ENCODE measurements around the gene LCP1. TPM values are rescaled to one million over a fixed set of nuclear protein-coding genes. Genes with fewer than 3 reads are reported as not detected.

LCP1 gene
- polyA plus RNA-seq, 1 donor (not counting 4 experiments of a cell fraction or from before 2014, with no cell fraction given), result 2.5 TPM

DNA sequence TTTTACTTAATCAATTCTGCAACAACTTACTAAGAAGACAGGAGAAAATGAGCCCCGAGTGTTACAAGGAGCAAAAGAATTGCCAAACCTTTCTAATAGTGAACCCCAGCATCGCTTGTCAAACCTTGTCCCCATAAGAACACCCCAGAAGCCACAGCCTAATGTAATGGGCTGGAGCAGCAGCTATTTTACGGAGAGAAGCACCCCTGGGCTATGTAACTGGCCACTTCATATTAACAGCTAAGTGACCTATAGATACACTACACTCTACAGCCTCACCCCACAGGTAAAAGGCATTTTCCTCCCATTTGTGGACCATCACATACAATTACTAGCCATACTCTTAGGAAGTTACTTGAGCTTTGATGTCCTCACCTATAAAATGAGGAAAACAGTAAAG lies 49.9 kb downstream of the LCP1 start:
- H3K4me3 ChIP-seq (ENCODE audit: control insufficient read depth in 2 of 3, extremely low read depth in 1 of 3, insufficient read depth in 2 of 3, low read depth in 1 of 3, low read length in 3 of 3), result no peak overlapping the region
- H3K79me2 ChIP-seq (ENCODE audit: control insufficient read depth, insufficient read depth, low read length), result no peaks in the 10 kb centered on the region
- FAIRE-seq (no peak), DNase-seq (ENCODE audit: low read depth, low spot score) (no peak)
- no peaks in the 10 kb centered on the region for H3K9me1 ChIP-seq (ENCODE audit: control insufficient read depth, extremely low read depth, insufficient read depth, low read length)
- no peak for TF ChIP-seq EZH2 (IDR thresholded peaks at IDR 0.05; ENCODE audit: low read length)
- TF ChIP-seq, protein P1, sequence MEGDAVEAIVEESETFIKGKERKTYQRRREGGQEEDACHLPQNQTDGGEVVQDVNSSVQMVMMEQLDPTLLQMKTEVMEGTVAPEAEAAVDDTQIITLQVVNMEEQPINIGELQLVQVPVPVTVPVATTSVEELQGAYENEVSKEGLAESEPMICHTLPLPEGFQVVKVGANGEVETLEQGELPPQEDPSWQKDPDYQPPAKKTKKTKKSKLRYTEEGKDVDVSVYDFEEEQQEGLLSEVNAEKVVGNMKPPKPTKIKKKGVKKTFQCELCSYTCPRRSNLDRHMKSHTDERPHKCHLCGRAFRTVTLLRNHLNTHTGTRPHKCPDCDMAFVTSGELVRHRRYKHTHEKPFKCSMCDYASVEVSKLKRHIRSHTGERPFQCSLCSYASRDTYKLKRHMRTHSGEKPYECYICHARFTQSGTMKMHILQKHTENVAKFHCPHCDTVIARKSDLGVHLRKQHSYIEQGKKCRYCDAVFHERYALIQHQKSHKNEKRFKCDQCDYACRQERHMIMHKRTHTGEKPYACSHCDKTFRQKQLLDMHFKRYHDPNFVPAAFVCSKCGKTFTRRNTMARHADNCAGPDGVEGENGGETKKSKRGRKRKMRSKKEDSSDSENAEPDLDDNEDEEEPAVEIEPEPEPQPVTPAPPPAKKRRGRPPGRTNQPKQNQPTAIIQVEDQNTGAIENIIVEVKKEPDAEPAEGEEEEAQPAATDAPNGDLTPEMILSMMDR (optimal IDR thresholded peaks at IDR 0.05 in 1 of 3, IDR thresholded peaks at IDR 0.05 in 1 of 3, conservative IDR thresholded peaks at IDR 0.05 in 1 of 3; ENCODE audit: extremely low read depth in 1 of 3, insufficient read depth in 2 of 3, low read length in 3 of 3), result no peak
- H3K4me1 ChIP-seq (ENCODE audit: control insufficient read depth, extremely low read depth, insufficient read depth, low read length), result peaks cover 9% of the 10 kb centered on the region
- no peaks in the 10 kb centered on the region for H3K9me3 ChIP-seq (ENCODE audit: control insufficient read depth, low read depth, low read length)
- no peak overlapping the region for H3K4me2 ChIP-seq (ENCODE audit: control insufficient read depth, extremely low read depth, insufficient read depth, low read depth, low read length)
- no peak overlapping the region for H2AFZ ChIP-seq (ENCODE audit: control insufficient read depth, low read length)
- no peak overlapping the region for H3K9ac ChIP-seq (ENCODE audit: control insufficient read depth, extremely low read depth, insufficient read depth, low read length)
- no peaks in the 10 kb centered on the region for H3K27me3 ChIP-seq (ENCODE audit: control insufficient read depth, extremely low read depth, insufficient read depth, low read length)
- dilution Hi-C loops (cut with MboI; ENCODE audit: extremely low pct_ligation_motif_present, low sequenced_read_pairs), result no loop called here
- no peaks in the 10 kb centered on the region for H4K20me1 ChIP-seq (ENCODE audit: control insufficient read depth, extremely low read depth, insufficient read depth, low read length)
- H3K27ac ChIP-seq (ENCODE audit: control insufficient read depth, insufficient read depth, low read length), result no peak overlapping the region
- H3K36me3 ChIP-seq (ENCODE audit: control insufficient read depth in 2 of 2, extremely low read depth in 1 of 2, insufficient read depth in 2 of 2, low read length in 2 of 2), result no peaks in the 10 kb centered on the region

DNA sequence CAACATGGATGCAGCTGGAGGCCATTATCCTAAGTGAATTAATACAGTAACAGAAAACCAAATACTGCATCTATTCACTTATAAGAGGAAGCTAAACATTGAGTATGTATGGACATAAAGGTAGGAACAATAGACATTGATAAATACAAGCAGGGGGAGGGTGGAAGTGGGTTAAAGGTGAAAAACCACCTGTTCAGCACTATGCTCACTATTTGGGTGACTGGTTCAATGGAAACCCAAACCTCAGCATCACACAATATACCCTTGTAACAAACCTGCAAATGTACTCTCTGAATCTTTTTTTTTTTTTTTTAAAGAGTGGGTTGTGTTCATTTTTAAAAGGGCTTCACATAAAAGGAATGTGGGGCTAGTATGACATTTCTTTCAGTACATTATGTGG lies 50.3 kb downstream of the LCP1 start:
- no peak for DNase-seq (ENCODE audit: low read depth, low spot score)
- FAIRE-seq, result no peak
- H3K27ac ChIP-seq (ENCODE audit: control insufficient read depth, insufficient read depth, low read length), result no peak overlapping the region
- H3K9me3 ChIP-seq (ENCODE audit: control insufficient read depth, low read depth, low read length), result no peaks in the 10 kb centered on the region
- no peak overlapping the region for H3K4me3 ChIP-seq (ENCODE audit: control insufficient read depth in 2 of 3, extremely low read depth in 1 of 3, insufficient read depth in 2 of 3, low read depth in 1 of 3, low read length in 3 of 3)
- H3K9ac ChIP-seq (ENCODE audit: control insufficient read depth, extremely low read depth, insufficient read depth, low read length), result no peak overlapping the region
- H3K27me3 ChIP-seq (ENCODE audit: control insufficient read depth, extremely low read depth, insufficient read depth, low read length), result no peaks in the 10 kb centered on the region
- TF ChIP-seq, protein P1 (optimal IDR thresholded peaks at IDR 0.05 in 1 of 3, IDR thresholded peaks at IDR 0.05 in 1 of 3, conservative IDR thresholded peaks at IDR 0.05 in 1 of 3; ENCODE audit: extremely low read depth in 1 of 3, insufficient read depth in 2 of 3, low read length in 3 of 3), result no peak
- no peak for TF ChIP-seq EZH2 (IDR thresholded peaks at IDR 0.05; ENCODE audit: low read length)
- no peaks in the 10 kb centered on the region for H4K20me1 ChIP-seq (ENCODE audit: control insufficient read depth, extremely low read depth, insufficient read depth, low read length)
- no peaks in the 10 kb centered on the region for H3K79me2 ChIP-seq (ENCODE audit: control insufficient read depth, insufficient read depth, low read length)
- dilution Hi-C loops (cut with MboI; ENCODE audit: extremely low pct_ligation_motif_present, low sequenced_read_pairs), result no loop called here
- H3K4me1 ChIP-seq (ENCODE audit: control insufficient read depth, extremely low read depth, insufficient read depth, low read length), result peaks cover 9% of the 10 kb centered on the region
- H3K36me3 ChIP-seq (ENCODE audit: control insufficient read depth in 2 of 2, extremely low read depth in 1 of 2, insufficient read depth in 2 of 2, low read length in 2 of 2), result no peaks in the 10 kb centered on the region
- H3K4me2 ChIP-seq (ENCODE audit: control insufficient read depth, extremely low read depth, insufficient read depth, low read depth, low read length), result no peak overlapping the region
- no peaks in the 10 kb centered on the region for H3K9me1 ChIP-seq (ENCODE audit: control insufficient read depth, extremely low read depth, insufficient read depth, low read length)
- no peak overlapping the region for H2AFZ ChIP-seq (ENCODE audit: control insufficient read depth, low read length)
